Heart left ventricle (tissue), 13 donors: ENCODE data around the gene ALPL.

Experiments
- POLR2A ChIP-seq, 2 donors: fragments of 450-650 bp; IDR thresholded peaks; one replicate each; pipeline ENCODE4 v1.6.1; 2017; ENCODE audit warnings: antibody characterized with exemption in 2 of 2, mild to moderate bottlenecking in 2 of 2, moderate library complexity in 2 of 2
- TF ChIP-seq, protein P1 (sequence below), 12 donors: fragments of 200-600 bp; sonication (generic) in 4 of 12; IDR thresholded peaks; one replicate each; pipeline versions ENCODE4 v1.5.0 to v1.8.0; 2018 to 2022; ENCODE audit warnings: antibody characterized with exemption in 12 of 12, mild to moderate bottlenecking in 5 of 12
- donor health status: ischemic (EF 13 %, LVEDD 7.1; RV severe dilation, severe dysfunction).
- donor health status: DM: no; HTN: yes; CAD: no.
- donor health status: DM: no; HTN: no; CAD: no.
- donor health status: ischemic (EF 25% LVEDD 6.9; RV normal size, moderate dysfunction).
- donor health status: ischemic (EF 25% LVEDD 5.7; RV mildly dilated, moderate dysfunction).
- donor health status: ischemic (EF 35%, LVEDD 5.7; RV mildly dilated, moderate dysfunction).
- donor health status: nonischemic (EF 11% LVEDD 7.7; RV severe dilation, severe dysfunction).
- donor health status: DM: yes; HTN: yes; CAD: no.
- donor health status: PGD.
- donor health status: ischemic (EF 29% LVEDD 5.4; RV normal size, mild dysfunction).
- donor health status: nonischemic (EF 23%, LVEDD 6.1; RV moderate dilation, normal function).

DNA sequence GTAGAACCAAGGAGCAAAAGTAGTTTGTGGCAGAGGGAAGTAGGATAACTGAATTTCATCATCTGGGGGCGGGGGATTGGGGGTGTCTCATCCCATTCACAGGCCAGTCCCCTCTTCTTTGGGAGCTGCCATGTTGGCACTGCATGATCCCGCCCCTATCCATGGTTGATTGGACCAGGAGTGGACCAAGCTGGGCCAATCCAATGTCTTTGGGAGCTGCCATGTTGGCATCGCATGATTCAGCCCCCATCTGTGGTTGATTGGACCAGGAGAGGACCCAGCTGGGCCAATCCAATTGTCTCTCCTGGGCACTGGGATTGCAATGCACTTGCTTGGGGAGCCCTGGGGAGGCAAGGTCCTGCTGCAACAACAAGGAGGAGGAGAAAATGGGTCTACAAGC lies 12.3 kb upstream of the ALPL start:
- TF ChIP-seq, protein P1, sequence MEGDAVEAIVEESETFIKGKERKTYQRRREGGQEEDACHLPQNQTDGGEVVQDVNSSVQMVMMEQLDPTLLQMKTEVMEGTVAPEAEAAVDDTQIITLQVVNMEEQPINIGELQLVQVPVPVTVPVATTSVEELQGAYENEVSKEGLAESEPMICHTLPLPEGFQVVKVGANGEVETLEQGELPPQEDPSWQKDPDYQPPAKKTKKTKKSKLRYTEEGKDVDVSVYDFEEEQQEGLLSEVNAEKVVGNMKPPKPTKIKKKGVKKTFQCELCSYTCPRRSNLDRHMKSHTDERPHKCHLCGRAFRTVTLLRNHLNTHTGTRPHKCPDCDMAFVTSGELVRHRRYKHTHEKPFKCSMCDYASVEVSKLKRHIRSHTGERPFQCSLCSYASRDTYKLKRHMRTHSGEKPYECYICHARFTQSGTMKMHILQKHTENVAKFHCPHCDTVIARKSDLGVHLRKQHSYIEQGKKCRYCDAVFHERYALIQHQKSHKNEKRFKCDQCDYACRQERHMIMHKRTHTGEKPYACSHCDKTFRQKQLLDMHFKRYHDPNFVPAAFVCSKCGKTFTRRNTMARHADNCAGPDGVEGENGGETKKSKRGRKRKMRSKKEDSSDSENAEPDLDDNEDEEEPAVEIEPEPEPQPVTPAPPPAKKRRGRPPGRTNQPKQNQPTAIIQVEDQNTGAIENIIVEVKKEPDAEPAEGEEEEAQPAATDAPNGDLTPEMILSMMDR (IDR thresholded peaks at IDR 0.05), result no peak
- no peak for TF ChIP-seq POLR2A (IDR thresholded peaks at IDR 0.05)
